H4 (cell line): ENCODE data around the gene MAML2. TPM values are rescaled to one million over a fixed set of nuclear protein-coding genes. Genes with fewer than 3 reads are reported as not detected.

ENCODE experiments used
- DNase-seq: peaks from one replicate; pipeline ENCODE4 v3.0.0-alpha.2; 2015; ENCODE audit warnings: low spot score
- total RNA-seq: library from RNA; depleted of rRNA; stranded (reverse); fragments of >200 nt; shearing (Covaris generic); gene quantifications from 2 replicates; pipeline ENCODE4 v1.2.3, GENCODE V29; 2014

Gene MAML2
- total RNA-seq, 1 experiment from 2014 or later: 4.3 TPM

DNA sequence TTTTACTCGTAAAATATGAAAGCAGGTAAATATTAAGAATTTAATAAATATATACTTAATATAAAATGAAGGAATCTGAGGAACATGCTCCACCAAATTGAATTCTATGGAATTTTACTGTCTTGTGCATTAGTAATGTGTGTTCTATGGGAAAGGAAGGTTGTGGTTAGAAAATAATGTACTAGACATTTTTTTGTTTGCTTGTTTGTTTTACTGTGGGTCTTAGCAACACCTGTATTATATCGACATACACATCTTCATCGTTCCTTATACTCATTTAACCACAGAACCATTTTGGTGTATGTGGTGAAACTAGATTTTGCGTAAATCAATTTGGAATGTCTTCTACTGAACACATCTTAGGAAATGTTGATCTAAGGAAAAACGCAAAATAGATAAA is 304.9 kb downstream of the MAML2 start:
- DNase-seq: no peak

DNA sequence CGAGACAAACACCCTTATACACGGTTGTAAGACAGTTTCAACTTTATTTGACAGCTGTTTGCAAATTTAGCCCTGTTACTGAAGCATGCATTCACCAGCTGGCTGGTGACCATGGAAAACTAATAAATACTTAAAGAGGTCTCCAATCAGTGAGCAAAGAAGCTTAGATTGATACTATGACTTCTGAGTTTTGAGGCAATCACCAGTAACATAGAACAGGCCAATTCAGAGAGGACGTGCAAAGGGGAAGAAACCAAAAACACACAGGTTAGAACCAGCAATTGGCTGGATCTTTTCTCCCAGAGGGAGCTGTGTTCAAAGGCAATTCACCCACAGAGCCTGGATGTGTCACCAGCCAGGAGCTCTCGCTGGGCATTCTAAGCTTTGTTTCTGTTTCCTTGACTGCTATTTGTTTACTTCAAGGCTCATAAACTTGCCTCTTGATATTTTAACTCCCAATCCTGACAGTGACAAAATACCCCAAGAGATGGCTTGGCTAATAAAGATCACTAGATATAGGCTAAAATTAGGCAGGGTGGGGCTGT is 305.5 kb downstream of the MAML2 start:
- DNase-seq: peak; percentile 50

DNA sequence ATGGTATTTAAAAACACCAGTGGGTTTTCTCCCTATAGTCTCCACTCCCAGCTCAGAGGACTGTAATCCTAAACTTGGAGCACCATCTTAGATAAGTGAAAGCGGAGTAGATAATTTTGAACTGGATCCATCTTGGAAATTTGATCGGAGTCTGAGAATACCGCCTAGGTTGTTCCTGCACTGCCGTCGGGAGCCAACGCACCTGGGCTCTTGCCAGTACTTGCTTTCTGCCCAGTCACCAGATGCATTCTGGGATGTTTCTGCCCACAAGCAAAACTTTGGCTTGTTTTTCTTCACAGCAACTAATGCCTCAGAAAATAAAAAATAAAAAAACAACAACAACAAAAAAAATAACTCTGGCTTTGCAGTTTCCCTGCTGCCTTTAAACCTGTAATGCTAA is 306.1 kb downstream of the MAML2 start:
- no peak for DNase-seq

GRCh38 chr11:96035740-96036078 is 307.3 kb downstream of the MAML2 start:
- no peak for DNase-seq

DNA sequence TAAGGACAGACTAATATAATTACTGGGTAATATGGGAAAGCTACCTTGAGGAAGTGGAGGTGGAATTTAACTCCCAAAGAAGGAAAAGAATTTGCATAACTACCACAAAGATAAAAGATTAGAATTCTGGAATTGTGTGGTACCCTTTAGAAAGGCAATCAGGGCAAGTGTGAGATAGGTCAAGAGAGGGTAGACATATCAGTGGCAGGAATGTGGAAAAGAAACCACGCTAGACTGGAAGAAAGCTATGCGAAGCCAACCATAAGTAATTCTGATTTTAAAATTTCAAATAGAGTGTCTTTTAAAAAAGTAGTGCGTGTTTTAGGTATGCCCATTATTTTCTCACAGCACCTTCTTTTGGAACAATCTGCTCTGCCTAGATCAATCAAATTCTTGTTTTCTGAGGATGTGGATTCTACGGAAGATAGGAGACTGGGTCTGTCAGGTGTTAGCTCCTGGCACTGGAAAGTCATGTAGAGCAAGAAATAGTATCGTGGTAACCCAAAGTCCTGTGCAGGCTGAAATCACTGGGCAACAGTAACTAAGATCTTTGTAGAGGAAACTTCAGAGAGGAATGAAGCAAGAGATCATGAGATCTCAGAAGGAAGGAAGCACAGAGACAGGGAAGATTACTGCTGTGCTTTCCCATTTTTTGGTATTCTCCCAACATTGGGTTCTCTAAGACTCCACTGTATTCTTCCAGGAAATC is 307.8 kb downstream of the MAML2 start:
- DNase-seq: no peak

DNA sequence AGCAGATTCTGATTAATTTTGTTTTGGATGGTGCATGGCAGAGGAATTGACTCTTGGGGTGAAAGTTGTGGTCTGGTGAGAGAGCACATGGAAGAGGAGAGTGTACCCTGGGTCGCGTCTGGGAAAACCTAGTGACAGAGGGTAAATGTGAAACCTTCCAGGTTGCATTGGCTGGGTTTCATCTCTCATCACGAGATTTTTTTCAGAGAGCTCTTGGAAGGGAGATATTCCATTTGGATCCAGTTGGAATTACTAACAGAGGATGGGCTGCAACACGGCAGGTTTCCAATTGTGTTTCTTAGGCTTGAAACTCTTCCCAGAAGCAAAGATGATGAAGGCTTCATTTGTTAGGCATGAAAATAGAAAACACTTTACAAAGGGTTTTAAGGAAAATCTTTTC is 309.4 kb downstream of the MAML2 start:
- DNase-seq: no peak

GRCh38 chr11:96033095-96033494 is 309.9 kb downstream of the MAML2 start:
- no peak for DNase-seq

DNA sequence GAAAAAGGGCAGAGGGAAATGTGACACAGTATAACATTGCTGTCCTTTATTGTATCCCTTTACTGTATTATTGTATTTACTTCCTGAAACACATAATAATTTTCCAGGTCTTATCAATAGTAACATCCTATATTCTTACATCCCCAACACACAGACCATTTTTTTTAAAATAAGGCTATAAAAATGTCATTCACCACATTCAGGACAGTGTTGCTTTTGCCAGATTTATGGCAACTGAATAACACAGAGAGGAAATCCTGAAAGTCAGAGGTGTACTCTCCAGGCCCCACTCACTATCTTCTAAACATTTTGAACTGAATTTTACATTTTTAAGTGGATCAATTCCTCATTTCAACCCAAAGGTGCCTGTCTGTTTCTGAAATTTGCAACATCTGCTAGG is 314.2 kb downstream of the MAML2 start:
- no peak for DNase-seq

GRCh38 chr11:96027021-96027420 is 316.0 kb downstream of the MAML2 start:
- DNase-seq: no peak

DNA sequence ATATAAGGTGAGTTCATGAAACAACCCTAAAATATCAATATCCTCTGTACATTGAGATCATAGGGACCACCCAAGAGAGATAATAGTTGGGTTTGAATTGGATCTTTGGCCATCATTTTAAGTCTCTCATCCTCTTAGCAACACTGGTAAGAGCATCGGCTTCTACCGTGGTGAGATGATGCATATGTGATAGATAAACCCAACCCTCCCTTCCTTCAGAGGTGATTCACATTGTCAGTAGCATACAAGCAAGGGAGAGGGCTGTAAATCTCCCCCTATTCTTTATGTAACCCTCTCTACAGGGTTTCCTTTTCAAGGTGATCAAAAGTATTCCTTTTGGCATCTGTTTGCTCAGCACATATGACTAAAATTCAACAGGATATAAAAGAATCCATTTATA is 316.7 kb downstream of the MAML2 start:
- no peak for DNase-seq

DNA sequence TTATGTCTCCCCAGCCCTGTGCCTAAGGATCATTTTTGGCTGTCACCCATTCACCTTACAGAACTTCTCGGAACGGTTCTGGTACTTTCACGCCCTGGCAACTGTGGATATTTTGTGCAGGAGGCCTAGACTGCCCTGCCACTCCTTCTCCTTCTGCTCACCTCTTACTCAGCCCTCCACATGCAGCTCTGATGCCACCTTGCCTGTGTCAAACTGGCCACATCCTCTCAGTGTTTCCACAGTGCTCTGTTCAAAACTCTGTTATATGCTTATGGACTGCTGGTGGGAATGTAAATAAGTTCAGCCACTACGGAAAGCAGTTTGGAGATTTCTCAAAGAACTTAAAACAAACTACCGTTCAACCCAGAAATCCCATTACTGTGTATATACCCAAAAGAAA is 318.3 kb downstream of the MAML2 start:
- no peak for DNase-seq

DNA sequence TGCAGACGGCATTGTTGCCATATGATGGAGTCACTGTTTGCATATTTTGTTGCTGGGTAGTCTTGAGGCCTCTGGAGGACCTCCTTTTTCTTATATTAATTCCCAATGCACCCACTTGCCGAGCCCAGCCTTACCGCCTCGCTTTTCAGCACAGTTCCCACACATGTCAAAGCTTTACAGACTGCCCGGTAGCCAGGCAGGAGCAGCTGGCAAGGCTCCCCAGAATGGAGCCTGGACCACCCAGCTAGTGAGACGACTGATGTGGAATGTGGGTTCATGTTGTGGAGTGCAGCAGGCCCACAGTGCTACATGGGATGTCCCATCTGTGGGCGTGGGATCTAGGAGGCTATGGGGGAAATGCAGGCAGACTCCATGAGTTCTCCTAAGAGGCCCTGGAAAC is 319.7 kb downstream of the MAML2 start:
- DNase-seq: no peak

- no peak for DNase-seq
Observed at GRCh38 chr11:96021901-96022650, 320.9 kb downstream of the MAML2 start.

DNA sequence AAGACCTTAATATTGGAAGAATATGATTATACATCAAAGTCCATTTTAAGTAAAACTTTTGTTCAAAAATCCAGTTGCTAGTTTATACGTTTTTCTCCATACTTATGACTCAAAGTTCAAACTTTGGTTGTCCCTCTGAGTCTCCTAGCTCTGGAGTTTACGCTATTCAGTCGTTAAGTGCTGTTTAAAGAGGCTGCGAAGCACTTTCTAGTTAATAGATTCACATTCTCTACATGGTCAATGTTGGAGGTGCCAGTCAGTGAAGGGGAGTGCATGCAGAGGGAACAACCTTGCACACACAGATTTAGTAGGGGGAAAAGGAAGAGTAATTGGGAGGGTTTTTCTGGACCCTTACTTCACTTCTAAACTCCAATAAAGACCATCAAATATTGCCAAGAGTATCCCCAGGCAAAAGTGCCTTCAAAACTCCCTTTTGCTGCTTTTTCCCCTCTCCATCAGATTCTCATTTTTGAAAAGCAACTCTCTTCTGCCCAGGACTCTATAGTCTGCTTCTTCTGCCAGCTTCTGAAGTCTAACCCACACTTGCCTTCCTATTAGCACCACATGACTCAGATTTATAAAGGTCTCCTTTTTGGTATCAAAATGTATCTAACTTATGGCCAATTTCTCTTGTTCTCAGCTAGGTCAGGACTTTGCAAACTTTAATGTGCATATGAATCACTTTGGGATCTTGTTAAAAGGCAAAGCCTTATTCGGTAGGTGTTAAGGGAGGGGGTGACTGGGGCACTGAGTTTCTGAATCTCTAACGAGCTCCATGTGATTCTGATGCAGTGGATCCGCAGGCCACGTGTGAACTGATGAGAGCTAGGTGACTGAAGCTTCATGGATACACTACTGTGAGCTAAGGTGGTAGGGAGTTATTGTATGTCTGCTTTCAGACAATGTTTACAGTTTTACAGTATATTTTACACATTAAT is 322.9 kb downstream of the MAML2 start:
- no peak for DNase-seq

DNA sequence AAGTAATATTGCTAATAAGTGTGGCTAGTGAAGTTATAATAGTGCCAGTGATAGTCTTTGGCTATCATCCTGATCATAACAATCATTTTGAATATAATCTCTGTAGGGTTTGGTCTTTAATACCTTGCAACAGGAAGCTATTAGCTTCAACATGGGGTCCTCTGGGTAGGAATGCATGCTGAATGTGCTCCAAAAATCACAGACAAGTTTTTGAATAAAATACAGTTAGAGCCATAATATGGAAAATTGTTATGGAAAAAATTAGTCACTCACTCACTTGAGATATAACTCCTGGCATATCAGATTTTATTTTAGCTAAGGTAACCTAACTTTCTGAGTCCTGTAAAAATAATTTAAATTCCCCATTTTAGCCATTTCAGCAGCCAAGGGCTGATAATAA is 323.7 kb downstream of the MAML2 start:
- no peak for DNase-seq

DNA sequence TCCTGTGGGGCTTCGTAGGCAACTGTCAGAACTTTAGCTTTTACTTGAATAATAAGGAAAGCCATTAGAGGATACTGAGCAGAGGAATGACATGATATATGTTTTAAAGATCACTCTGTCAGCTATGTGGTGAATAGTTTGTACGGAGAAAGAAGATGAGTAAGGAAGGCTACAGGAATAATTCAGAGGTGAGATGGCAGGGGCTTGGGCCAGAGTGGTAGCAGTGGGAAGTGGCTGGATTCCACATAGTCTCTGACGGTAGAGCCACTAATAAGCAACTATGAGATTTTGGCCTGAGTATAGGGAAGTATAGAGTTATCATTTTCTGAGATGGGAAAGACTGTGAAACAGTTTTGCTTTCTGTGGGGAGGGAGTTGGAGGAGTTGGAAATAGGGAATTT is 325.1 kb downstream of the MAML2 start:
- DNase-seq: no peak

DNA sequence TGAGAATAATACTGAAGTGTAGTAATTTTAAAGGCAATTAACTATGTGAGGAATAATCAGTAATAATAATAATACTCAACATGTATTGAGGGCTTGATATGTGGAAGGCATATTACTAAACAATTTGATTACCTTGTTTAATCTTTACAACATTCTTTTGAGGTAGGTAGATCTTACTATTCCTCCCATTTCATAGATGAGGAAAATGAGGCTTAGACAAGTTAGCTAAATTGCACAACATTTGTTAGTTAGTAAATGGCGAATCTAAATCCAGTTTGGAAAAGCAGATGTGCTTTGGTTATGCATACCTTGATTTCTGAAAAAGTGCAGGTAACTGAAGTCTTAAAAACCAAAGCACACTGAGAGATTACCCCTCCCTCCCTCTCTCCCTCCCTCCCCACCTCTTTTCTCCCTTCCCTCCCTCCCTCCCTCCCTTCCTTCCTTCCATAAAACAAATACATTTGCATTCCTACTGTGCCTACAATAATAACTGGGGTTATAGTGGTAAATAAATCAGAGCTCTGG is 326.0 kb downstream of the MAML2 start:
- DNase-seq: no peak

GRCh38 chr11:96015906-96016565 is 327.0 kb downstream of the MAML2 start:
- DNase-seq: no peak

DNA sequence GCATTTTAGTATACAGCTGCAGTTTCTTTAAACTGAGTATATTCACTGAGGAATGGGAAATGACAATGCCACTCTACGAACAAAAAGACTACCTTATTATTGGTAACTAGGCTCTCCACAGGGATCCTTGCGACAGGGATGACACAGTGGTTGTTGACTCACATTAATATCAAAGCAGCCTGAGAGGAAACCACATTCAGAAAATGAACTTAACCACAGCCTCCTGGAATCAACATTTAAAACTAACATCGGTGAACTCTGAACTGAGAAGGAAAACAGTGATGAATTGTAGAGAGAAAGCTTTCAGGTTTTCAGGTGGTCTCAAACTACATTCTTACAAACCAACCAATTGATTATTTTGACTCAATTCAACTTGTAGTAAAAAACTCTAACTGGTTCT is 328.8 kb downstream of the MAML2 start:
- DNase-seq: peak; percentile 73

DNA sequence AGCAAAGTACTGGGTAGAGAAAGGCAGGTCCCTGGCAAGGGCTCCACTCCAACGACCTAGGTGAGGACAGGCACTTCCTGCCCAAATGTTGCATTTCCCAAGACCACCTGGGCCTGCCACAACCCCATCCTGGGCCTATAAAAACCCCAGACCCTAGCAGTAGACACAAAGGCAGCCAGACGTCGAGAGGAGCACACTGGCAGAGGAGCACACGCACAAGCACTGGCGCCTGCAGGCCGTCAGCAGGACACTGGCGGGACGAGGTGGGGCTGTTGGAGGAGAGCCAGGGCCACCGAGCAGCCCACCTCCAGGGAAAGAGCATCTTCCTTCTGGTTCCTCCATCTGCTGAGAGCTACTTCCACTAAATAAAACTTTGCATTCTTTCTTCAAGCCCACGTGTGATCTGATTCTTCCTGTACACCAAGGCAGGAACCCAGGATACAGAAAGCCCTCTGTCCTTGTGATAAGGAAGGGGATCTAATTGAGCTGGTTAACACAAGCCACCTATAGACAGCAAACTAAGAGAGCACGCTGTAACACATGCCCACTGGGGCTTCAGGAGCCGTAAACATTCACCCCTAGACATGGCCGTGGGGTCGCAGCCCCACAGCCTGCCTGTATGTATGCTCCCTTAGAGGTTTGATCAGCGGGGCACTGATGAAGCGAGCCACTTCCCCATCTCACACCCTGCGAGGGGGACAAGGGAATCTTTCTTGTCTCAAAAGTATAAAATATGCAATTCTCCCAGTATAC is 329.4 kb downstream of the MAML2 start:
- no peak for DNase-seq
